Activated effector memory CD4-positive, alpha-beta T cell treated with anti-CD3 and anti-CD28 coated beads, Interleukin-2, amount 50 U/mL, for 16 hours (primary cell): ENCODE results near the gene SDF4.

Experiments used
- DNase-seq: peaks from one replicate; pipeline ENCODE4 v3.0.0-alpha.2; 2020

SDF4 gene

DNA sequence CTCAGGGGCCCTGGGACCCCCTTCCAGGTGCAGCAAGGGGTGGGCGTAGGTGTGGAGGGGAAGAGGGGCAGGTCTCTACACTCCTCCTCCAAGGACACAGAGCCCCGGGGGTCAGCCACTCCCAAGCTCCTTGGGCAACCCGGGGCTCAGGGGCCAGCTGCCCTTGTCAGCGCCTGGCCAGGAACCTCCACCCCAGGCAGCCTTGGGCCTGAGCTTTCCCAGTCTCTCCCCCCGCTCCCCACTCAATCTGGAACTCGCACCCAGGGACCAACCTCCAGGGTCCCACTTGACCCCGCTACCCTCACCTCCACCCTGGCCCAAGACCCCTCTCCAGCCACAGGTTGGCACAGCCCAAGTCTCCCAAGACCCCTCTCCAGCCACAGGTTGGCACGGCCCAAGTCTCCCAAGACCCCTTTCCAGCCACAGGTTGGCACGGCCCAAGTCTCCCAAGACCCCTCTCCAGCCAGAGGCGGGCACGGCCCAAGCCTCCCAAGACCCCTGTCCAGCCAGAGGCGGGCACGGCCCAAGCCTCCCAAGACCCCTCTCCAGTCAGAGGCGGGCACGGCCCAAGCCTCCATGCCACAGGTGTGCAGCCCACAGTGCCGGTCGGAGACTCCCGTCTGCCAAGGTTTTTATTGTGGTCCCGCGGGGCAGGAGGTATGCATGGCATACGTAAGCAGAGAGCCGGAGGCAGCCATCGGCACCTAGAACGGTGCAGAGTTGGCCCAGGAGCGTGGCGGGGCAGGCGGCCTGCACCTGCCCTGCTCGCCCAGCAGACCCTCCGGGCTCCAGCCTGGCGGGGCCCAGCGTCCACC is 20.9 kb downstream of the SDF4 start:
- DNase-seq, result peak; percentile 62

DNA sequence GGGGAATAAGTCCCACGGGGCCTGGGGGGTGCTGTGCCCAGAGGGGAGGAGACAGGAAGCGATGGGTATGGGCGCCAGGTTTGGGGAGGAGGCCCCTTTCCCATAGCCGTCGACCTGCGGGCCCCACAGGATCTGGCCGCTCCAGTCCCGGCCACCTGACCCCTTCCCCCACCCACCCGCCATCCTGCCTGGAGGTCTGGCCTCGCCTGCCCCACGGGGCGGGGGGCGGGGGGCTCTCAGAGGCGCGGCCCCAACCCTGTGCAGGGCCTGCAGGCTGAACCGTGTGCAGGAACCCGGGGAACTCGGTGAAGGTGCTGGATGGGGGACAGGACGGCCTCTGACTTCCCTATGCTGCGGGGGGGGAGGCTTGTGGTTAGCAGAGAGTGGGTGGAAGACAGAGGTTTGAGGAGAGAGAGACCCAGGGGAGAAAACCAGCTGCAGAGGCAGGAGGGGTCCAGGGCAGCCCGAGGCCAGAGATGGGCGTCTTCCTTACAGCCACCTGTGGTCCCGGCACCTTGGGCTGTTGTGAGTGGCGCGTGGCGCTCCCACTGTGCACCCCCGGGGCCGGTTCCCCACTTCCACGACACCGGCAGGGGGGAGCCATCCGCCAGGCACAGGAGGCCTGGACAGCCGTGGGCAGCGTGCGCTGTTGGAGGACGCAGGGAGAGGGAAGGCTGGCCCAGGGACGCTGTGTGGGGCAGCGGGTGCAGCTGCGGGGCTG is 22.9 kb downstream of the SDF4 start:
- peak; percentile 86 for DNase-seq

DNA sequence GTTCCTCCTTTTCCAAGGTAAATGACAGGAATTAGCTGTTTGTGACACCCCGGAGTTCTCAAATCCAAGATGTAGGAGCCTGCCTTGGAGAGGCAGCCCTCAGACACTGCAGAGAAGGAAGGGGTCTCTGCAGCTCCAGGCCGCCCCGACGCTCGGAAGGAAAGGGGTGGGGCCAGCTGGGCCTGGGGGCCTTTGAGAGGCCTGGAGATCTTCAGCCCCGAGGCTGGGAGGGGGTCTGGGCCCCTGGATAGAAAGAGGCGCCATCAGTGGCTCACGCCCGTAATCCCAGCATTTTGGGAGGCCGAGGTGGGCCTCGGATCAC is 24.3 kb downstream of the SDF4 start:
- no peak for DNase-seq

DNA sequence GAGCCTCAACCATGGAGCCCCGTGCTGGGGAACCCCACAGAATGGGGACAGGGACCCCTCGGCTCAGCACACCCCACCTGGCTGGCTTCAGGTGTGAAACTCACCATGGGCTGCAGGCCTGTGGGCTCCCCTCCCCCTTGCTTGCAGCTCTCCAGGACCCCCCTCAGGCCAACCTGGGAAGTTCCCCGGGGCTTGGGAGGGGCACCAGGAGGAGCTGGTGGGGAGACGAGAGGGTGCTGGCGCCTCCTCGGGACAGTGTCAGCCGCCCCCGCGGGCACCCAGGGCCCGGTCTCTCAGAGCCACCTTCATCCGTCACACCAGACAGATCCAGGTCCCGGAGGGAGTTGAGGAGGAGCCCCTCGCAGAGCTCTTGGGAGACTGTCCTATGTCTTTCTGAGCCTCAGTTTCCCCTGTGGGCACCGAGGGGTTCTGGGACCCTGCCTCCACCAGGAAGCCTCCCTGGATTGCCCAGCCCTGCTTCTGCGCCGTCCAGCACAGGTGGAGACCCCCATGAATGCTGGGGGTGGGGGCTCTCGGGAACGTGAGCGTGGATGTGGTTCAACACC is 24.8 kb downstream of the SDF4 start:
- DNase-seq, result peak; percentile 76

DNA sequence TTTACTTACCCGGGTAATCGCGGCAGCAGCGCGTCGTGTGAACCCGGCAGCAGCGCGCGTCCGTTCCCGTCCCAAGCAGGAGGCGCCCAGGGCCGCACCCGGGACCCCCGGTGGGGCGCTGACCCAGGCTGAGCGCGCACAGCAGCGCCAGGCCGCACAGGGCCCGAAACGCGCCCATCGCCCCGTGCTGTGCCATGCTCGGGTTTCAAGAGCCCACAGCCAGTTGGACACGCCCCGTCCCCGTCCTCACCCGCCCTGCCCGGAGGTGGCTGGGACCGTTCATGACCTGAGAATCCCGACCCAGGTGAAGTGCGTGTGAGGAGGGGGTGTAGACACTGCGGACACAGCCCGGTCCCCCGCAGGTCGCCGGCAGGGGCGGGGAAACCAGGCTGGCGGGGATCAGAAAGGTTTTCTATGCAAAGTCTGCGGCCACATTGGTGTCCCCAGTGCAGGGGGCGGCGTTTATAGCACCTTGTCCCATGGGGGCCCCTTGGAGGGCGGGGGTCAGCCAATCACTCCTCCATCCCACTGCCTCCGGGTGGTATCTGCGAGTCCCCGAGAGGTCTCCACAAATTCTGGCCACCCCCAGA is 25.3 kb downstream of the SDF4 start, which contains the start of gene TNFRSF18:
Gene TNFRSF18 (minus strand): TSS at position 217 of the 590 bp plus-strand sequence. CDS start 21 bp downstream, at position 196.
- peak; percentile 88 for DNase-seq

DNA sequence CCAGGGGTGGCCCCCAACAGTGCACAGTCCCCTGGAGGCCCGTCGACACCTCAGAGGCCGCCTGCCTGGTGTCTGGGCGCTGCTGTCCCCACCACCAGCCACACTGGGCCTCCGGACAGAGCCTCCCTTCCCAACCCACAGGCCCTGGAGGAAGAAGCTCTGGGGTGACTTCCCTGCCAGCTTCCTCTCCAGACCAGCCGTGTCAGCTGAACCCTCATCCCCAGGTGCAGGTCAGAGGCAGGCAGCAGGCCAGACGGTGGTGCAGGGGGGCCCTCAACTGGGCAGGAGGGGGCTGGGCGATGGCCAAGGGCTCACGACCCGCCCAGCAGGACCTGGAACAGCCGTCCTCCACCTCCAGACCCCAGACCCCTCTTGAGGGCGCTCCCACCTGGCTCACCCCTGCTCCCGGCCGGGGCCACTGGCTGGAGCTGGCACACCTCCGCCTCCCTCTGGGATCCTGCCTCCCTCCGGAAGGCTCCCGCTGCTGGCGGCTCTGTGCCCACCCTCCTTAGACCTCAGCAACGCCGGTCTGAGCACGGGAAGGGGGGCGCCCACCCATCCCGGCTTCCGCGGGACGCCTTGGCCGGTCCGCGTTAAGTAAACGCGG is 25.9 kb downstream of the SDF4 start:
- peak; percentile 71 for DNase-seq

DNA sequence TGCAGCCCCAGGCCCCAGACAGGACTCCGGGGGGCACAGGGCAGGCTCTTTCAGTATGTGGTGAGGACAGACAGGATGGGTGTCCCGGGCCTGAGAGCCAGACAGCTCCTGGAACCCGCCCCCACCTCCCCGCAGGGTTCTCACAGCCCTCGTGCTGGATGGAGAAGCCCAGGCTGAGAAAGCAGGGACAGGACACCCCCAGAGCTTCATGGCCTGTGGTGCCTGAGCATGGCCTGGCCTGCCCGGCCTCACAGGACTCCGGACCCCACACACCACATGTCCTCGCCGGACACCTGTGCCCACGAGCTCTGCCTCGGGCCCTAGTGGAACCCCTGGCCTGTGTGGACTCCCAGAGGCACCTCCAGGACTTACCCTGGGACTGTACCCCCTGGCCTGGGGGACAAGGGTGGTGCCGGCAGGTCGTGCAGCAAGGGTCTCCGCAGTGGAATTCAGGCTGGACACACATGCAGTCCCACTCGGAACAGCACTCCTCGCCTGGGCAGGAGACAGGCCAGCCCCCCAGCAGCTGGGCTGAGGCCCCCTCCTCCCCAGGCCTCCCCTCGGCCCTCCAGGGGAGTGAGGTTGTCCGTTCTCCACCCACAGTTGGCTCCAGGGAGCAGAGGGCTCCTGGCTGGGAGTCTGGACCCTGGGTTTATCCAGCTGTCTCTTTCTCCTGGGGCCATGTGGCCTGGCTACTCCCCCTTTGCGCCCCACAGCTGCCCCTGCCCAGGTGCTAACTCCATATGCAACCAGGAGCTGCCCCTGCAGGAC is 26.6 kb downstream of the SDF4 start:
- DNase-seq, result peak; percentile 67

DNA sequence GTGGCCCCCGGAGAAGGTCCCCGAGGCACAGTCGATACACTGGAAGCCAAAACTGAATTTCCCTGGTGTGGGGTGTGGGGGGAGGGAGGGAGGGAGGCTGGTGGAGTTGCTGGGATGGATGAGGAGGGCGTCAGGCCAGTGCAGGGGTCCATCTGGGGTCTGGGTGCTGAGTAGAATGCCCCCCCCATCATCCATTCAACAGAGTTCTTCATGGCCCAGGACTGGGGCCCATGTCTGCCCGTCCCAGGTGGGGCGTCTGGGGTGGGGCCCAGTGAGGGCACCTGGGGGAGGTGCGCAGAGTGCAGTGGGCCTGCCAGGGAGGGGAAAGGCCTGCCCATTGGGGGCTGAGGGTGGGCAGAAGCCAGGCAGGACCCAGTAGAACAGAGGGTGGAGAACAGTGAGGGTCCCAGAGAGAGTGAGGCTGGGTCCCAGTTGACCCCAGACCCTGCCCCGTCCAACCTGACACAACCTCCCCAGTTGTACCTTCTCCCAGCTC is 27.3 kb downstream of the SDF4 start:
- peak; percentile 51 for DNase-seq

DNA sequence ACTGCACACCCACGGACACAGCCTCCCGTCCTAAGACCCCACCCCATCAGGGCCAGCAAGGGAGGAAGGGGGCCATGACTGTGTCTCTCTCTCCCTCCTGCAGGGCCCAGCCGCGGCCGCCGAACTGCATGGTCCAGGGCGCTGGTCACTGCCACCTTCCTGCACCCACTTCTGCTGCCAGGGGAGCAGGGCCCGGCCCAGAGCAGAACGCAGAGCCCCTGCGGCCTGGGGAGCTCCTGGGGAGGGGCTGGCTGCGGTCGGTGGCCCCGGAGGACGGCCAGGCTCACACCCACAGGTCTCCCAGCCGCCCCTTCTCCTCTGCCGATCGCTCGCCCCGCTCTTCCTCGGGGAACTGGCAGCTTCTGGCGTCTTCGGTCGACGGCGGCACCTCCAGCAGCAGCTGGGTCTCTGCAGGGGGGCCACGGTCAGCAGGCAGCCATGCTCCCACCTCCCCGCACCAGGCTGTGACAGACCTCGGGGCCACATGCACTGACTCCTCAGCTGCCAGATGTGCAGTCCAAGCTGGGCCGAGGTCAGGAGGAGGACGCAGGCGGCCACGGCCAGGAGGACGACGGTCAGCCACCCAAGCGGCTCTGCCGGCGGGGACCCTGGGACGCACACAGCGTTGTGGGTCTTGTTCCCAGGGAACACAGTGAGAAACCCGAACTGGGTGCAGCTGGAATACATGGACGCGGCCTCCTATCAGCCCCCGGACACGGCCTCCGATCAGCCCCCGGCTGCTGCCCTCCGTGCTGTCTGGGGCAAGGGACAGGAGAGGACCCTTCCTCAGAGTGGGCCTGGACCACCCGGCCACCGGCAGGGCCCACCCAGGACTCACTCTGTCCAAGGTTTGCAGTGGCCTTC is 28.0 kb downstream of the SDF4 start:
- no peak for DNase-seq

DNA sequence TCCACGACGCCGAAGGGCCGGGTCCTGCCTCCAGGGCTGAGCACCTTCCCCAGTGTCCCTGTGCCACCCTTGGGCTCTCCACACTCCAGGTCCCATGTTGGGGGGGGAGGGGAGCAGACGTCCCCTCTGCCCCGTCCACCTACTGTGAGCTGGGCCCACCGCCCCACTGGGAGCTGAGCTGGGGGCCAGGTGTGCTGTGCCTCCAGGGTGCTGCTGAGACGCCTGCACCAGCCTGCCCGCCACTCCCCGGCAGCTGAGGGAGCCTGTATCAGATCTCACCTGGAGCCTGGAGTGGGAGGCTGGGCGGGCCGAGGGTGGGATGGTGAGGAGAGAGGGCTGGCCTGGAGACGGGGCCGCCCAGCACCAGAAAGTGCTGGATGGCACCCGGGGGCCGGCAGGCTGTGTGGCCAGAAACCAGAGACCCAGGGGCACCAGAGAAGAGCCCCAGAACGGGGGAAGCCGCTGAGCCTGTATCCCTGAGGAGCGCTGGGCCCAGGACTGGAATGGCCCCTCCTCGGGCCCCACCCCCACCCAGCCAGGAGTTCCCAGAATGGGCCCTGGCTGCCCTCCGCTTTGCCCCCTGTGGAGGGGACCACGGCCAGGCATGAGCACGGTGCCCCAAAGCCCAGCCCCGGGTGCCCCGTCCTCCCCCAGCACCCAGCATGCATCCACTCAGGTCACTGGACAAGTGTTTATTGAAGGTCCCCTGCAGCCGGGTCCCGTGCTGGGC is 28.8 kb downstream of the SDF4 start:
- DNase-seq, result peak; percentile 69

DNA sequence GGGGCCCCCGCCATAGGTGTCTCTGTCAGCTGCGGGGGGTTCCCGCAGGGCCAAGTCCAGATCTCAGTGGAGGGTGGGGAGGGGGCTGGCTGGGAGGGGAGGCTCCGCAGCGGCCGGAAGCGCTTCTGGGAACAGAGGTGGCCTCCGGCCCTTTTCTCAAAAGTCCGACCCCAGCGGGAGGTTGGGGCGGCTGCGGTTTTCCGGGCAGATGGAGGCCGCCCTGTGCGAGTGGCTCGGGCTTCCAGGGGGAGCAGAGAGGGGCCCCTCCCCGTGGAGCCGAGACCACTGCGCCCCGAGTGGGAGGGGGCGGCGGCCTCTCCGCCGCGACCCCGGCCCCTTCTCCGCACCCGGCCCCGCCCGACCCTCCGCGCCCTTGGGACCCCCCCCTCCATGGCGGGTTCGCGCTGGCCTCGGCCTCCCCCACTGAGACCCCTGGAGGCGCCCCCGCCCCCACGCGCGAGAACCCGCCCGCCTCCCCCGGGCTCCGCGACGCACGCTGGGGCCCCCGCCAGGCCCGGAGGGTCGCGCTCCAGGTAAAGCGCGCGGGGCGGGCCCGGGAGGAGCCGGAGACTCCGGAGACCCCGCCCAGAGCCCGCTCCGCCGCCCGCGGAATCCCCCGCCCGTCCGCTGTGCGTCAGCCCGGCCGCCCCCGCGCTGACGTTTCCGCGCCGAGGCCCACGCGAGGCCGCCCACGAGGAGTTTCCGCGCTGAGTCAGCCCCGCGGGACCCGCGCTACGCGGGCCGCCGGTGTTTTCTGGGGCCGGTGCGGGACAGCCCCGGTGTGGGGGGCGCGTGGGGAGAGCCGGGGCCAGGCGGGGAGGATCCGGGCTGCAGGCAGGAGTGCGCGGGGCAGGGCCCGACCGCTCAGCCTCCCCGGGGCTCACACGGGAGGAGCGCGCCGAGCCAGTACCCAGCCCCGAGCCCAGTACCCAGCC is 30.7 kb downstream of the SDF4 start:
- peak; percentile 97 for DNase-seq

DNA sequence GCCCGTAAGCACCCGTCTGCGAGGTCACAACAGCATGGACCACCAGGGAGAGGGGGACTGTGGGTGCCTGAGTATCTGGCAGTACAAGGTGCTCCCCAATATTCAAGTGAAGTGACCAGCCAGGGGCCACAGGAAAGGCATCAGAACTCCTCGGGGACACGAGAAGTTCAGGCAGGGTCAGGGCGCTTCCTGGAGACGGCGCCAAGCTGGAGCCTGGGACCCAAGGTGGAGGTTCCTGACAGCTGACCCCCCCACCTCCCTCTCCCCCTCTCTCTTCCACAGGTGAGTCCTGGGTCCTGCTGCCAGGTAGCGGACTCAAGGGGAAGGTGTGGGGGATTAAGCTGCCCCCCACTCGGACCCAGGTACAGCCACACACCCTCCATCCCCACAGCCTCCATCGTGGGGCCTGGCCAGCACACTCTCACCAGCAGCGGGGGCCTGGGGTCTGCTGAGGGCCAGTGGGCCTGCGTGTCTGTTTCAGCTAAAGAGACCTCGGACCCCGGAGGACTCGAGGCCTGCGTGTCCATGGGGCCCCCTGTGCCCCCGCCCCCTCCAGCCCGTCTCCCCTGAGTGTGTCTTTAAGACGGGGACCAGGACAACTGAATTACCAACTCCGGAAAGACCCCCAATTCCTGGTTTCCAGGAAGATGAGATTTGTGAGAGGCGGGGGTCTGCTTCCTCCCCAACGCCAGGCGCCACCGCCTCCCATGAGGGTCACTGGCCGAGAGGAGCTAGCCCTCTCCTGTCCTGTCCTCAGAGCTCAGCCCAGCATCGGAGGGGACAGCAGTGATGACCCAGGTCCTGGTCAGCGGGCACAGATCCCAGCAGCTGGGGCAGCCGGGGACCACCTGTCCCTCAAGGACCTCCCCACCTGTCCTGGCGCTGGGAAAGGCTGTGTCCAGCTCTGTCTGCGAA is 31.6 kb downstream of the SDF4 start:
- DNase-seq, result peak; percentile 65

DNA sequence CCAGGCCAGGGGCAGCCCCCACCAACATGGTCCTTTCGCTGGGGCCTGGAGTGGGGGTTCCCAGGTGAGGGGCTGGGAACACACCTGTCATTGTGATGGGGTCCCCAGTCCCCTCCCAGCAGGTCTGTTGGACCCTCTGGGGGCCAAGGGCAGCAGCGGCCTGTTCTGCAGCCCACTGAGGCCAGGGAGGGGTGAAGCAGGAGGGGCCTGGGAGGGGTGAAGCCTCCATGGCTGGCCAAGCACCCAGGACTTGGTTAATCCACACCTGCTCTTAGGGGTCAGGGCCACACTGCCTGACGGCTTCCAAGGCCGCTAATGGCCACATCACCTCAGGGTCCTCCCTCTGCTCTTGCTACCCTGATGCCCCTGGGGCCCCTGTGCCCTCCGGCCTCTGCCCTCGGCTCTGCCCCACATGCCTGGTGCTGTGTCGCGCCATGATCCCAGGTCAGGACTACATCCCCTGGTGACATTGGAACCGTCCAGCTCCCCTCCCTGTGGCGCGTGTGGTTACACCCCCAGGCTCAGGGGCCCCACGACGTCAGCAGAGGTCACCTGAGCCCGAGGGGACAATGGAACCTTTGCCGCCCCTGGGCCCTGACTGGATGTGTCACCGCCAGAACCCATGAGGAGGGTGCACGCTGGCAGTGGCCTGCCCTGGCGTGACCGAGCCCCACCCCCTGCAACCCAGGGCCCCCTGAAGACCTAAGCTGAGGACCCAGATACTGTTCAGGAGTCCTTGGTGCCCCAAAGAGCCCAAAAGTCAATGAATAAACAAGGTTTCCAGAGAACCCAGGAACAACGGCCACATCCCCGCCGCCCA is 32.5 kb downstream of the SDF4 start:
- DNase-seq, result peak; percentile 62

DNA sequence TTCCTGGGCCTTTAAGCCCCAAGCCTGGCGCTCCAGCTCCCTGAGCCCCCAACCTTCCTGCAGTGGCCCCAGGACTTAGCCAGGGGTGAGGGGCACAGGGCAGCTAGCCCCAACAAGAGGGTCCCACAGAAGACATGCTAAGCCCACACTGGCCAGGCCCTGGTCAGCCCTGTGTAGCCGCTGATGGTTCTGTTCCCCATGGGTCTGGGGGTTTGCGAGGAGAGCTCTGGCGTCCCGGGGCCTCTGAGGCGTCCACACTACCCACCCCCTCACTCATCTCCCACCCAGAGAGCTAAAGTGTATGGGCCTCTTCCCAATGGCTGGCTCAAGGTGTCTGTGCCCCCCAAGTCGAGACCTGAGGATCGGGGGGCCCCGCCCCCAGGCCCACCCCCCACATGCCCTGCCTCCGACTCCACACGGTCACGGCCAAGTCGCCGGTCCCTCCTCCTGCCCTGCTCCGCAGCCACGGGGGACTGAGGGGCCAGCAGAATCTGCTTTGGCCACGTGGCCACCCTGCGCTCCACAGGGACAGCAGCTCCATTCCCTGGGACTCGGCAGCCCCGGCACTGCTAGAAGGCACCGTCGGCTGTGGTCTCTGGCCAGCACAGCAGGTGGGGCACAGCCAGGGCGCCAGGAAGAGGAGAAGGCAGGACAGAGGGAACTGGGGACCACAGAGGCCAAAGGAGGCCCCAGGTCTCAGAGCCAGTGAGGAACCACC is 33.2 kb downstream of the SDF4 start:
- peak; percentile 61 for DNase-seq

DNA sequence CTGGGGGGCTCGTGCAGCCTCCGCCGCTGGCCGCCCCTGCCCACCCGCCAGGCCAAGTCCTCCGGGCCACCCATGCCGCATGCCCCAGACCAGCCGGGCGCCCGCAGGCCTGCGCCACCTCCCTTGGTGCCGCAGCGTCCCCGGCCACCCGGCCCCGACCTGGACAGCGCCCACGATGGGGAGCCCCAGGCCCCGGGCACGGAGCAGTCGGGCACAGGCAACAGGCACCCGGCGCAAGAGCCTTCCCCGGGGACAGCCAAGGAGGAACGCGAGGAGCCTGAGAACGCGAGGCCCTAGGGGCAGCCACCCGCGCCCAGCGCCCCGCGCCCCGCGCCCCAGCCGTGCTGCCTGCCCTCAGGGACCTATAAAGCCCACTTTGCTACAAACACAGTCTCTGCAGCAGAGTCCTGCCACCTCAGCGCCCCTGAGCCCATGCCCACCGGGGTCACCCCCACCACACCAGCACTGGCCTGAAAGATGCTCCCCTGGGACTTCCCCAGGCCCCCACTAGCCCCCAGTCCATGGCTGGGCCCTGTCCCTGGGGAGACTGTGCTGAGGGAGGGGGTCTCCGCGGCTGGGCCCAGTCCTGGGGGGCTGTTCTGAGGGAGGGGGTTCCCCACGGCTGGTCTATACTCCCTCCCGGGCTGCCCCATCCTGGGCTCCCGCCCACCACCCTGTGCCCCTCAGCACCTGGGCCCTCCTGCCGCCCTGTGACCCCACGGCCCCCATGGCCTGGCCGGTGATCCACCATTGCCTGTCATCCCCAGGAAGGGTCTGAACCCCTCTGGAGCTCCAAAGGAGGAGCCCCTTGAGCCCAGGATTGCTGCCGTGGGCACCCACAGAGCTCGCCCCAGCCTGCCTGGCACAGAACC is 34.0 kb downstream of the SDF4 start:
- DNase-seq, result peak; percentile 63

DNA sequence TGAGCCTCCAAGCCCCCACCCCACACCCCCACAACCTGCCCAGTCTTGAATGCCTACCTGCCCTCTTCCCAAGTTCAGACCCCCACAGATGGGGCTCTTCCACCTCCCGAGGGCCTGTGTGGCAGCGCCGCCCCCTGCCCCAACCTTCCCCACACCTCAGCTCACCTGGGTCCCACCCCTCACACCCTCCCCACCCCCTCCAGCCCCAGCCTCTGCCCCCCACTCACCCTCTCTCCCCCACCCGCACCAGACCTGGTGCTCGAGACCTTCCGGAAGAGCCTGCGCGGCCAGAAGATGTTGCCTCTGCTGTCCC is 34.7 kb downstream of the SDF4 start:
- no peak for DNase-seq
